ENCODE results near the gene PAPOLB. TPM values are rescaled to one million over a fixed set of nuclear protein-coding genes. Genes with fewer than 3 reads are reported as not detected.

The PAPOLB gene
- total and polyA plus RNA-seq, 7 donors: 0.03 to 1.1 (median 0.38) TPM; not detected in 3

DNA sequence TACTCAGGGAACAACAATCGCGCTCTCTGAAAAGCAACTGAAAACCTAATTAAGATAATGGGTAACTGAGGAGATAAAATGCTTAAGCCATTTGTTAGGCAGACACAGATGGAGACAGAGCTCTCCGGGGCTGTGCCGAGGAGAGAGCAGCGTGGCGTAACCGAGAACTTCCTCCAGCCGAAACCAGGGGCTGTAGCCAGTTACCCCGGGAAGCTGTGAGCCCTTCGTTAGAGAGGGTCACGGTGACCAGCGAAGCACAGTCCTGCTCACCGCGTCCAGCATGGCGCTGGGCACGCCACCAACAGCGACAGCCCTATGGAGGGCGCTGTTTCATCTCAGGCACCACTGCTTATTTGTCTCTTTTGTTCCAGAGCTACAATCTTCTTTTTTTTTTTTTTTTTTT is 16.1 kb downstream of the PAPOLB start:
- Histone ChIP-seq H3K36me3 (no peaks in the 10 kb centered on the region), H3K27me3 (no peaks in the 10 kb centered on the region), H3K9me3 (no peaks in the 10 kb centered on the region), H3K4me3 (no peak overlapping the region), H3K27ac (no peak overlapping the region), H3K4me1 (peaks cover 0 to 5% (median 0%) of the 10 kb centered on the region in 4 donors)
- intact Hi-C loops (cut with DNase I): no loop called here
- DNase-seq: peak; percentile 34
- WGBS, 2 donors: 39 to 56% methylated on average over 18 of the region's 18 CpGs
- TF ChIP-seq CTCF (IDR thresholded peaks at IDR 0.05) (no peak), POLR2AphosphoS5 (IDR thresholded peaks at IDR 0.05) (no peak)

DNA sequence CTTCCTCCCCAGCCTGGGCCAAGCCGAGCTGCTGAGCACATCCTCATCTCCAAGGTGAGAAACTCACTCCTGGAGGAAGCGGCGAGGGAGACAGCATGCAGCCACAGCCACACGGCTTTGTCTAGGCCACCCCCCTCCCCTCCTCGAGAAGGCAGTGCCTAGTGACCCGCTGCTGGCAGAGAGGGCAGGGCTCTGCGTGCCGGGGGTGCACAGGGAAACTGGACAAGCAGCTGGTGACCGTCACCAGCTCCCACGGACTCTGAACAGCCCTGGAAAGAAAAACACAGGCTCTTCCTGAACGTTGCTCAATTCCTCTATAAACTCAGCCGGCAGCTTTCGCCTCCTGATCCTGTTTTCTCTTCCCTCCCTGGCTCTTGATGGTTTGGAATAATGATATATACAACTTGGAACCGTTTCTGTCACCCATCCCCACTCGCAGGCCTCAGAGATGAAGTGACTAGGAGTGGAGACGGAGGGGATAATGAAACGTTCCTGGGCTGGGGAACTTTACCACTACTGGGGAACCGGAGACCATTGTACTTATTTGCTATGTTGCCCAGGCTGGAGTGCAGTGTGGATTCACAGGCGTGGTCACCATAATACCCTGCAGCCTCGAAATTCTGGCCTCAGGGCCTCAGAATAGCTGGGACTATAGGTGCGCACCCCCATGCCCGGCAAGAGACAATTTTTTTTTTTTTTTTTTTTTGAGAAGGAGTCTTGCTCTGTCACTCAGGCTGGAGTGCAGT is 19.3 kb downstream of the PAPOLB start:
- DNase-seq: peak; percentile 70
- Histone ChIP-seq H3K36me3 (no peaks in the 10 kb centered on the region), H3K27me3 (no peaks in the 10 kb centered on the region), H3K9me3 (no peaks in the 10 kb centered on the region), H3K4me1 (no peaks in the 10 kb centered on the region), H3K4me3 (no peak overlapping the region), H3K27ac (peak overlapping the region; percentile 23 to 41 (median 29))
- 25 to 58% methylated on average over 22 of the region's 22 CpGs for WGBS, 2 donors
- TF ChIP-seq POLR2A (IDR thresholded peaks at IDR 0.05) (no peak), POLR2AphosphoS5 (IDR thresholded peaks at IDR 0.05) (no peak), EP300 (IDR thresholded peaks at IDR 0.05) (no peak), CTCF (IDR thresholded peaks at IDR 0.05) (no peak)
- intact Hi-C loops (cut with DNase I): no loop called here

DNA sequence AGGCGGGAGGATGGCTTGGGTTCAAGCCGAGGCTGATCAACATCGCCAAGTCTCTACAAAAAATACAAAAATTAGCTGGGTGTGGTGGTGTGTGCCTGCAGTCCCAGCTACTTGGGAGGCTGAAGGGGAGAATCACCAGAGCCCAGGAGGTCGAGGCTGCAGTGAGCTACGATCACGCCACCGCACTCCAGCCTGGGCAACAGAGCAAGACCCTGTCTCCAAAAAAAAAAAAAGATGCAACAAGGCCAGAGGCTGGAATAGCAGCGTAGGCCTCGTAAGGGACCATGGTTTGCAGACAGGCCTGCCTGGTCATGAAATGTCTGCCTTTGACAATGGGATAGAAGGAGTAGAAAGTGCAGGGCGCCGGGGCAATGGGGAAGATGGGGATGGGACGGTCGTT is 20.0 kb downstream of the PAPOLB start:
- TF ChIP-seq POLR2A (IDR thresholded peaks at IDR 0.05): no peak
- no peak for TF ChIP-seq POLR2AphosphoS5 (IDR thresholded peaks at IDR 0.05)
- TF ChIP-seq EP300 (IDR thresholded peaks at IDR 0.05): no peak
- TF ChIP-seq CTCF (IDR thresholded peaks at IDR 0.05): no peak
- Histone ChIP-seq H3K36me3 (no peaks in the 10 kb centered on the region), H3K4me1 (no peaks in the 10 kb centered on the region), H3K27me3 (no peaks in the 10 kb centered on the region), H3K9me3 (no peaks in the 10 kb centered on the region), H3K4me3 (no peak overlapping the region), H3K27ac (peak overlapping the region; percentile 17 to 41 (median 25))
- no peak for DNase-seq
- WGBS, 2 donors: 89 to 93% methylated on average over 13 of the region's 13 CpGs
- intact Hi-C loops (cut with DNase I): no loop called here

DNA sequence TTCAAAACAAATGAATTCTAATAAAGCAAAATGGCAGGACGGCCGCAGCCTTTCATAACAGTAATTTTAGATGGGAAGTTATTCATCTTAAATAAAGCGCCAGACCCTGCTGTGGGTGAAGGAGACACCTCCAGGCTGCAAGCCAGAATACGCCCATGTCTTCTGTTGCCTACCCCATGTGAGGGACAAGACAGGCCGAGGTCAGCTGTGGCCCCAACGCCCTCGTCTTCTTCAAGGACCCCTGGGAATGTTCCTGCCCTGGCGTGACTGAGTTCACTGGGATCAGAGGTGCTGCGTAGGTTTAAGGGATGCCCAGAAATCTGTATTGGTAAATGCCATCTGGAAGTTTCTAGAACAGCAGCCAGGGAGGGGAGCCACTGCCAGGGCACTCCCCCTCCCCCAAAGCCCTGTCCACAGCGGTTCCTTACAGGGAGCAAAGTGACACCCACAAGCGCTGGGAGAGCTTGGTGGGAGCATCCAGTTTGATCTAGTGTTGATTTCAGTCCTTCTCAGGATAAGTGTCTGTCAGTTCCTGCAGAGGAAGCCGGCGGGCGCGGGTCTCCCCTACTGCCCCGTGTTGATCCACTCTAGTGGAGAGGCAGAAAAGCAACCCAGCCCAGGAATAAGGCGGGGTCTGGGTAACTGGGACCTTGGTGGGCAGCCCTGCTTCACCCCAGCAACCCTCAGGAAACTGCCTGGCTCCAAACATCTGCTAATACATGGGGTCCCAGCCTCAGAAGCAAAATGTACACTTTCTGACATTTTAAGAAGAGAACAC is 20.6 kb downstream of the PAPOLB start:
- 93 to 94% methylated on average over 17 of the region's 17 CpGs for WGBS, 2 donors
- no peak overlapping the region for H3K27ac ChIP-seq

More for the DNA sequence above, 20.6 kb downstream of the PAPOLB start:
- H3K9me3 ChIP-seq: no peaks in the 10 kb centered on the region
- TF ChIP-seq POLR2A (IDR thresholded peaks at IDR 0.05) (no peak), POLR2AphosphoS5 (IDR thresholded peaks at IDR 0.05) (no peak), EP300 (IDR thresholded peaks at IDR 0.05) (no peak), CTCF (IDR thresholded peaks at IDR 0.05) (no peak)
- H3K27me3 ChIP-seq: no peaks in the 10 kb centered on the region
- H3K36me3 ChIP-seq: no peaks in the 10 kb centered on the region
- no peak overlapping the region for H3K4me3 ChIP-seq
- intact Hi-C loops (cut with DNase I): no loop called here
- DNase-seq: no peak
- H3K4me1 ChIP-seq: no peaks in the 10 kb centered on the region
